Activated CD4-positive, alpha-beta T cell treated with anti-CD3 and anti-CD28 coated beads for 36 hours (primary cell): ENCODE data around the gene CDKN2A. TPM values are rescaled to one million over a fixed set of nuclear protein-coding genes. Genes with fewer than 3 reads are reported as not detected.

Experiments
- ATAC-seq: fragments of 200-7000 bp; cut with Tn5 transposase; one replicate; pipeline ENCODE4 v1.10.0; 2021; ENCODE audit warnings: mild to moderate bottlenecking, moderate library complexity
- CTCF ChIA-PET: fragments of 350-600 bp; sonication (Branson Sonifier 250); formaldehyde crosslinking; loops from one replicate; lab custom pipeline; 2021; ENCODE audit warnings: antibody characterized with exemption; lab: Charles Lee
- POLR2A ChIA-PET: fragments of 350-600 bp; sonication (Branson Sonifier 250); formaldehyde crosslinking; loops from one replicate; lab custom pipeline; 2021; ENCODE audit warnings: antibody characterized with exemption, inconsistent platforms; lab: Charles Lee
- DNase-seq: peaks from one replicate; pipeline ENCODE4 v3.0.0-alpha.2; 2020
- H3K27ac Mint-ChIP-seq: one replicate; pipeline ENCODE4 v1.8.0; 2021; ENCODE audit warnings: mixed read lengths
- H3K27me3 Mint-ChIP-seq: one replicate; pipeline ENCODE4 v1.8.0; 2021; ENCODE audit warnings: mixed read lengths
- H3K36me3 Mint-ChIP-seq: one replicate; pipeline ENCODE4 v1.8.0; 2021; ENCODE audit warnings: low read depth, mixed read lengths
- H3K4me1 Mint-ChIP-seq: one replicate; pipeline ENCODE4 v1.8.0; 2021; ENCODE audit warnings: mixed read lengths
- H3K4me3 Mint-ChIP-seq: one replicate; pipeline ENCODE4 v1.8.0; 2021; ENCODE audit warnings: mild to moderate bottlenecking, moderate library complexity, mixed read lengths
- H3K9me3 Mint-ChIP-seq: one replicate; pipeline ENCODE4 v1.8.0; 2021; ENCODE audit warnings: low read depth, mixed read lengths
- intact Hi-C, 2 experiments: fragments of 100-400 bp; cut with DNase I in 1 of 2; cut with micrococcal nuclease in 1 of 2; formaldehyde crosslinking; loops; one replicate each; pipeline versions ENCODE4 v1.14.2 to v1.15.1; 2022 to 2024; cut with DNase I, micrococcal nuclease
- total RNA-seq, 2 experiments: library from RNA; stranded (reverse); gene quantifications; one replicate each; pipeline ENCODE4 v1.2.3, GENCODE V29; 2021

CDKN2A gene
- total RNA-seq, 2 experiments from 2014 or later: 0.86 to 1.6 TPM

GRCh38 chr9:22005702-22006606 lies 11.8 kb upstream of the CDKN2A start:
- H3K27ac Mint-ChIP-seq: no peak overlapping the region
- DNase-seq (no peak), ATAC-seq (no peak)
- no peaks in the 10 kb centered on the region for H3K36me3 Mint-ChIP-seq
- intact Hi-C loops: loop anchor here (2.0 to 10.0 kb wide), 2 partner anchors 41 to 671 kb away; partner anchors contain the start of gene KLHL9 (in 1 of the 2)
- ChIA-PET CTCF (interaction anchor here (1.1 to 4.1 kb wide), 5 partner anchors 13 to 204 kb away, joined by 4 to 44 read pairs (median 29); partner anchors contain the start of genes CDKN2A, CDKN2B-AS1 and MTAP), POLR2A (no interaction called here)
- H3K4me1 Mint-ChIP-seq: peaks cover 20% of the 10 kb centered on the region
- H3K4me3 Mint-ChIP-seq: no peak overlapping the region
- peaks cover 56% of the 10 kb centered on the region for H3K27me3 Mint-ChIP-seq
- no peaks in the 10 kb centered on the region for H3K9me3 Mint-ChIP-seq

GRCh38 chr9:22005021-22005701 lies 11.0 kb upstream of the CDKN2A start:
- DNase-seq: peak; percentile 30
- no peak for ATAC-seq
- peaks cover 17% of the 10 kb centered on the region for H3K4me1 Mint-ChIP-seq
- no peak overlapping the region for H3K4me3 Mint-ChIP-seq
- ChIA-PET POLR2A (no interaction called here), CTCF (no interaction called here)
- H3K27me3 Mint-ChIP-seq: peaks cover 53% of the 10 kb centered on the region
- no peaks in the 10 kb centered on the region for H3K36me3 Mint-ChIP-seq
- H3K27ac Mint-ChIP-seq: no peak overlapping the region
- intact Hi-C loops: loop anchor here (2.0 to 10.0 kb wide), 2 partner anchors 40 to 670 kb away; partner anchors contain the start of gene KLHL9 (in 1 of the 2)
- no peaks in the 10 kb centered on the region for H3K9me3 Mint-ChIP-seq

GRCh38 chr9:22002038-22002437 lies 7.8 kb upstream of the CDKN2A start:
- H3K27me3 Mint-ChIP-seq: peaks cover 52% of the 10 kb centered on the region
- H3K36me3 Mint-ChIP-seq: no peaks in the 10 kb centered on the region
- intact Hi-C loops: loop anchor here in 1 of 2 experiments (10.0 kb wide), 1 partner anchor 667 kb away; the partner anchor contains the start of gene KLHL9
- H3K9me3 Mint-ChIP-seq: no peaks in the 10 kb centered on the region
- H3K4me3 Mint-ChIP-seq: no peak overlapping the region
- peaks cover 10% of the 10 kb centered on the region for H3K4me1 Mint-ChIP-seq
- ATAC-seq: no peak
- H3K27ac Mint-ChIP-seq: no peak overlapping the region
- ChIA-PET POLR2A (no interaction called here), CTCF (interaction anchor here (0.7 to 2.4 kb wide), 5 partner anchors 9 to 189 kb away, joined by 3 to 10 read pairs (median 3); no protein-coding TSS in a partner anchor)
- no peak for DNase-seq

- no peak for ATAC-seq
- Mint-ChIP-seq H3K9me3 (no peaks in the 10 kb centered on the region), H3K4me3 (no peak overlapping the region), H3K36me3 (no peaks in the 10 kb centered on the region), H3K27ac (no peak overlapping the region), H3K27me3 (peaks cover 40% of the 10 kb centered on the region), H3K4me1 (peaks cover 8% of the 10 kb centered on the region)
- ChIA-PET POLR2A (no interaction called here), CTCF (interaction anchor here (2.5 kb wide), 1 partner anchor 10 kb away, joined by 14 read pairs; the partner anchor contains the start of gene CDKN2B)
- intact Hi-C loops: no loop called here
- DNase-seq: no peak
These were observed 3.8 kb upstream of the CDKN2A start for GRCh38 chr9:21998026-21998425.

- Mint-ChIP-seq H3K4me3 (no peak overlapping the region), H3K9me3 (no peaks in the 10 kb centered on the region), H3K27ac (no peak overlapping the region), H3K36me3 (no peaks in the 10 kb centered on the region), H3K4me1 (peaks cover 8% of the 10 kb centered on the region), H3K27me3 (peaks cover 40% of the 10 kb centered on the region)
- CTCF ChIA-PET: interaction anchor here (2.5 kb wide), 1 partner anchor 11 kb away, joined by 14 read pairs; the partner anchor contains the start of gene CDKN2B
- intact Hi-C loops: no loop called here
- POLR2A ChIA-PET: no interaction called here
- DNase-seq (no peak), ATAC-seq (no peak)
These were observed 3.3 kb upstream of the CDKN2A start for GRCh38 chr9:21997480-21997879.

- no peak overlapping the region for H3K4me3 Mint-ChIP-seq
- CTCF ChIA-PET: interaction anchor here (0.6 to 2.5 kb wide), 4 partner anchors 11 to 409 kb away, joined by 3 to 14 read pairs (median 3); partner anchors contain the start of gene CDKN2B
- ATAC-seq (no peak), DNase-seq (no peak)
- H3K36me3 Mint-ChIP-seq: no peaks in the 10 kb centered on the region
- POLR2A ChIA-PET: interaction anchor here (1.0 kb wide), 1 partner anchor 10 kb away, joined by 3 read pairs; no protein-coding TSS in a partner anchor
- intact Hi-C loops: loop anchor here in 1 of 2 experiments (1.0 kb wide), 1 partner anchor 7 kb away; no protein-coding TSS in a partner anchor
- H3K27me3 Mint-ChIP-seq: peaks cover 36% of the 10 kb centered on the region
- no peaks in the 10 kb centered on the region for H3K9me3 Mint-ChIP-seq
- peaks cover 8% of the 10 kb centered on the region for H3K4me1 Mint-ChIP-seq
- no peak overlapping the region for H3K27ac Mint-ChIP-seq
These were observed 2.7 kb upstream of the CDKN2A start for GRCh38 chr9:21996858-21997257.

GRCh38 chr9:21996438-21996837 lies 2.2 kb upstream of the CDKN2A start:
- Mint-ChIP-seq H3K4me3 (peak overlapping the region; percentile 90), H3K36me3 (no peaks in the 10 kb centered on the region), H3K4me1 (peaks cover 8% of the 10 kb centered on the region), H3K27ac (no peak overlapping the region), H3K27me3 (peaks cover 36% of the 10 kb centered on the region), H3K9me3 (no peaks in the 10 kb centered on the region)
- no peak for ATAC-seq
- POLR2A ChIA-PET: interaction anchor here (1.0 kb wide), 1 partner anchor 11 kb away, joined by 3 read pairs; no protein-coding TSS in a partner anchor
- CTCF ChIA-PET: interaction anchor here (0.6 to 1.4 kb wide), 6 partner anchors 12 to 410 kb away, joined by 3 to 5 read pairs (median 3); partner anchors contain the start of gene CDKN2B
- intact Hi-C loops: loop anchor here in 1 of 2 experiments (1.0 kb wide), 1 partner anchor 8 kb away; no protein-coding TSS in a partner anchor
- no peak for DNase-seq

- ATAC-seq (no peak), DNase-seq (peak; percentile 27)
- Mint-ChIP-seq H3K4me3 (peak overlapping the region; percentile 90), H3K27ac (peak overlapping the region; percentile 37), H3K36me3 (no peaks in the 10 kb centered on the region), H3K9me3 (no peaks in the 10 kb centered on the region), H3K4me1 (peaks cover 8% of the 10 kb centered on the region), H3K27me3 (peaks cover 37% of the 10 kb centered on the region)
- CTCF ChIA-PET: interaction anchor here (0.6 to 2.3 kb wide), 7 partner anchors 12 to 410 kb away, joined by 3 to 9 read pairs (median 3); partner anchors contain the start of gene CDKN2B
- POLR2A ChIA-PET: interaction anchor here (1.0 kb wide), 1 partner anchor 11 kb away, joined by 3 read pairs; no protein-coding TSS in a partner anchor
- intact Hi-C loops: loop anchor here (1.0 to 2.0 kb wide), 4 partner anchors 8 to 21 kb away; partner anchors contain the start of gene CDKN2B (in 1 of the 2)
These were observed 1.6 kb upstream of the CDKN2A start for GRCh38 chr9:21995666-21996398.

- POLR2A ChIA-PET: no interaction called here
- peaks cover 38% of the 10 kb centered on the region for H3K27me3 Mint-ChIP-seq
- H3K4me1 Mint-ChIP-seq: peaks cover 8% of the 10 kb centered on the region
- H3K36me3 Mint-ChIP-seq: no peaks in the 10 kb centered on the region
- intact Hi-C loops: loop anchor here (1.0 to 2.0 kb wide), 3 partner anchors 13 to 20 kb away; partner anchors contain the start of gene CDKN2B (in 1 of the 2)
- ATAC-seq (peak; percentile 75), DNase-seq (peak; percentile 82)
- peak overlapping the region; percentile 90 for H3K4me3 Mint-ChIP-seq
- peak overlapping the region; percentile 85 for H3K27ac Mint-ChIP-seq
- CTCF ChIA-PET: interaction anchor here (1.2 to 5.5 kb wide), 4 partner anchors 13 to 182 kb away, joined by 3 to 31 read pairs (median 6); partner anchors contain the start of gene CDKN2B
- no peaks in the 10 kb centered on the region for H3K9me3 Mint-ChIP-seq
These were observed 944 bp upstream of the CDKN2A start for GRCh38 chr9:21995006-21995665.
